Measurements from ENCODE around the gene APH1A. TPM values are rescaled to one million over a fixed set of nuclear protein-coding genes. Genes with fewer than 3 reads are reported as not detected.
"Not testable (repeated sequence)": the region's sequence is repeated elsewhere in the genome, so short reads cannot be mapped to it uniquely, and the experiment has no call there.

The APH1A gene
- total and polyA plus RNA-seq, 4 experiments from 2014 or later, result 45.1 to 120 (median 94.8) TPM

DNA sequence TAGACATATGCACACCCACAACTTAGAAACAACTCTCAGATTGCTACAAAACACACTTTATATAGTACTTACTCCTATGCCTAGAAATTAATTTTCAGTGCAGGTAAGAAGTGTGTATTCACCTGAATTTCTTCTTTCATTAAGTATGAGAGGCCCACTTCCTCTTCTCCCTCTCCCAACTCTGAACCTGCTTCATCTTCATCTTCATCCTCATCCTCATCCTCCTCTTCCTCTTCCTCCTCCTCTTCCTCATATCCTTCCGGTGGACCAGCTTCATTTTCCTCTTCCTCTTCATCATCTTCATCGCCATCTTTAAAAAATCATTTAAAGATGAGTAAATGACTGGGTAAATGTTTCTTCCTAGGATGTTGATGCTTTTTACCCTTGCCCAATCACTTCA, 42.3 kb downstream of the APH1A start:
- Histone ChIP-seq H3K4me1 (ENCODE audit: insufficient read depth, low read length) (no peaks in the 10 kb centered on the region), H3K27me3 (ENCODE audit: insufficient read depth, low read length) (no peaks in the 10 kb centered on the region), H3K4me3 (ENCODE audit: low read length in 2 of 2) (no peak overlapping the region), H3K9me3 (ENCODE audit: control insufficient read depth in 1 of 2, low read length in 2 of 2) (no peaks in the 10 kb centered on the region), H3K36me3 (ENCODE audit: insufficient read depth, low read length) (peaks cover 11% of the 10 kb centered on the region), H3K27ac (ENCODE audit: low read depth, low read length) (no peak overlapping the region)
- peaks cover 45 to 53% of the 10 kb centered on the region in 2 donors for H3K36me3 Mint-ChIP-seq
- ChIA-PET CTCF (ENCODE audit: partially characterized antibody) (interaction anchor here (1.2 kb wide), 1 partner anchor 154 kb away, joined by 3 read pairs; no protein-coding TSS in a partner anchor), POLR2A (ENCODE audit: partially characterized antibody) (interaction anchor here (0.6 kb wide), 1 partner anchor 254 kb away, joined by 6 read pairs; no protein-coding TSS in a partner anchor)
- H3K9me3 Mint-ChIP-seq, result no peaks in the 10 kb centered on the region
- peak overlapping the region in 1 of 8 donors; percentile 48 for H3K4me3 Mint-ChIP-seq
- no peak for DNase-seq
- H3K27me3 Mint-ChIP-seq, result no peaks in the 10 kb centered on the region
- intact Hi-C loops (cut with micrococcal nuclease), result no loop called here
- H3K4me1 Mint-ChIP-seq, result peaks cover 0 to 7% (median 6%) of the 10 kb centered on the region in 4 donors
- peak overlapping the region in 2 of 7 donors; percentile 23 to 58 for H3K27ac Mint-ChIP-seq

DNA sequence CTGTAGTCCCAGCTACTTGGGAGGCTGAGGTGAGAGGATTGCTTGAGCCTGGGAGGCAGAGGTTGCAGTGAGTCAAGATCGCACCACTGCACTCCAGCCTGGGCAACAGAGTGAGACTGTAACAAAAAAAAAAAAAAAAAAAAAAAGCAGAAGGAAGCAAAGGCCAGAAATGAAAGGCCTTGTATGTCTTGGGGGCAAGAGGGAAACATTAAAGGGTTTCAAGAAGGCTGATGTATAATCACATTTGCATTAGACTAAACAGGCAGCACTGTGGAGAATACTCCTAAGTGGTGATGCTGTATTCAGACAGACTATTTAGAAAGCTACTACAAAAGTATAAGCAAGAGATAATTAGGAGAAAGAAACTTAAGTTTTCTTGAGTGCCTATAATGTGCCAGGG, 43.3 kb downstream of the APH1A start:
- H3K4me1 Mint-ChIP-seq, result peaks cover 0 to 7% (median 6%) of the 10 kb centered on the region in 4 donors
- no peaks in the 10 kb centered on the region for H3K9me3 Mint-ChIP-seq
- no peaks in the 10 kb centered on the region for H3K4me1 ChIP-seq (ENCODE audit: insufficient read depth, low read length)
- DNase-seq, result no peak
- POLR2A ChIA-PET (ENCODE audit: partially characterized antibody), result interaction anchor here (5.2 kb wide), 1 partner anchor 10 kb away, joined by 27 read pairs; the partner anchor contains the start of gene ANP32E
- H3K36me3 ChIP-seq (ENCODE audit: insufficient read depth, low read length), result peaks cover 11% of the 10 kb centered on the region
- no peak overlapping the region for H3K4me3 Mint-ChIP-seq
- no peak overlapping the region for H3K27ac ChIP-seq (ENCODE audit: low read depth, low read length)
- CTCF ChIA-PET (ENCODE audit: partially characterized antibody), result interaction anchor here (0.9 to 2.2 kb wide), 5 partner anchors 10 to 153 kb away, joined by 3 to 7 read pairs (median 4); no protein-coding TSS in a partner anchor
- H3K27ac Mint-ChIP-seq, result no peak overlapping the region
- no peaks in the 10 kb centered on the region for H3K27me3 Mint-ChIP-seq
- H3K9me3 ChIP-seq (ENCODE audit: control insufficient read depth in 1 of 2, low read length in 2 of 2), result no peaks in the 10 kb centered on the region
- H3K4me3 ChIP-seq (ENCODE audit: low read length in 2 of 2), result no peak overlapping the region
- H3K27me3 ChIP-seq (ENCODE audit: insufficient read depth, low read length), result no peaks in the 10 kb centered on the region
- intact Hi-C loops (cut with micrococcal nuclease), result no loop called here
- H3K36me3 Mint-ChIP-seq, result peaks cover 46 to 49% of the 10 kb centered on the region in 2 donors

DNA sequence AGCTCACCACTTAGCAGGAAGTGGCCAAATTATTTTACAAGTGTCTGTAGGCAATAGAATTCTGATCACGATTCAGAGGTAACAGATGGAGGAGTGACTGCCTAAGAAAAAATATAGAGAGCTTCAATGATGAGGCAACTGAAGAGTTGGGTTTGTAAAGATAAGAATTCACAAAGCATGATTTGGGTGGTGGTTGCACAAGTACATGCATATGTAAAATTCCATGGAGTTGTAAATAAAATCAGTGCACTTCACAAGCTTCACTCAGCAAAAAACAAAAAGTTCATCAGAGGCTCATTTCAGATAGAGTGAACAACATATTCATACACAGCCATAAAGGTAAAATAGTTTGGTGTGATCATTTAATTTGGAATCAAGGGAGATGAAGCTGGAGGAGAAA, 43.8 kb downstream of the APH1A start:
- H3K36me3 ChIP-seq (ENCODE audit: insufficient read depth, low read length), result peaks cover 11% of the 10 kb centered on the region
- intact Hi-C loops (cut with micrococcal nuclease), result no loop called here

DNA sequence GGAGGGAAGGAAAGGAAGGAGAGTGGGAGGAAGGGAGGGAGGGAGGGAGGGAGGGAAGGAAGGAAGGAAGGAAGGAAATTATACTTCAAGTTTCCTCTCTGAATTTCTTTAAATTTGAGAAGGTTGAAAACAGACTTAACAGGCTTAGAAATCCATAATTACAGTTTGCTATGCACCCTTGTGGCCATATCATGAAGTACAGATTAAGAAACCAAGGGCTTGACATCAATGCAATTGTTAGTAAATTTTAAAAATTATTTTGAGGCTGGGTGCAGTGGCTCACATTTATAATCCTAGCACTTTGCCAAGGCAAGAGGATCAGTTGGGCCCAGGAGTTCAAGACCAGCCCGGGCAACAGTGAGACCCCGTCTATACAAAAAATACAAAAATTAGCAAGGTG, 47.3 kb downstream of the APH1A start:
- DNase-seq, result peak in 4 of 5 donors; percentile 13 to 29 (median 21)
- Mint-ChIP-seq H3K4me3 (no peak overlapping the region), H3K4me1 (peaks cover 0 to 6% (median 6%) of the 10 kb centered on the region in 4 donors), H3K9me3 (no peaks in the 10 kb centered on the region), H3K27ac (peak overlapping the region in 3 of 7 donors; percentile 48 to 64 (median 57)), H3K27me3 (no peaks in the 10 kb centered on the region), H3K36me3 (peaks cover 26 to 39% of the 10 kb centered on the region in 2 donors)
- H3K4me1 ChIP-seq (ENCODE audit: insufficient read depth, low read length), result no peaks in the 10 kb centered on the region
- no peak overlapping the region for H3K4me3 ChIP-seq (ENCODE audit: low read length in 2 of 2)
- no peak overlapping the region for H3K27ac ChIP-seq (ENCODE audit: low read depth, low read length)
- peaks cover 6% of the 10 kb centered on the region for H3K36me3 ChIP-seq (ENCODE audit: insufficient read depth, low read length)
- POLR2A ChIA-PET (ENCODE audit: partially characterized antibody), result interaction anchor here (5.2 kb wide), 1 partner anchor 14 kb away, joined by 27 read pairs; the partner anchor contains the start of gene ANP32E
- no peaks in the 10 kb centered on the region for H3K27me3 ChIP-seq (ENCODE audit: insufficient read depth, low read length)
- no peaks in the 10 kb centered on the region for H3K9me3 ChIP-seq (ENCODE audit: control insufficient read depth in 1 of 2, low read length in 2 of 2)
- CTCF ChIA-PET (ENCODE audit: partially characterized antibody), result interaction anchor here (0.7 kb wide), 1 partner anchor 153 kb away, joined by 6 read pairs; no protein-coding TSS in a partner anchor
- intact Hi-C loops (cut with micrococcal nuclease), result no loop called here

More for the DNA sequence above, 43.8 kb downstream of the APH1A start:
- H3K9me3 ChIP-seq (ENCODE audit: control insufficient read depth in 1 of 2, low read length in 2 of 2), result no peaks in the 10 kb centered on the region
- no peaks in the 10 kb centered on the region for H3K4me1 ChIP-seq (ENCODE audit: insufficient read depth, low read length)
- DNase-seq, result no peak
- H3K27me3 ChIP-seq (ENCODE audit: insufficient read depth, low read length), result no peaks in the 10 kb centered on the region
- H3K4me3 Mint-ChIP-seq, result no peak overlapping the region
- no peak overlapping the region for H3K27ac ChIP-seq (ENCODE audit: low read depth, low read length)
- POLR2A ChIA-PET (ENCODE audit: partially characterized antibody), result interaction anchor here (5.2 kb wide), 1 partner anchor 10 kb away, joined by 27 read pairs; the partner anchor contains the start of gene ANP32E
- H3K27ac Mint-ChIP-seq, result peak overlapping the region in 1 of 7 donors; percentile 36
- peaks cover 49 to 52% of the 10 kb centered on the region in 2 donors for H3K36me3 Mint-ChIP-seq
- CTCF ChIA-PET (ENCODE audit: partially characterized antibody), result interaction anchor here (0.8 to 2.2 kb wide), 5 partner anchors 10 to 48 kb away, joined by 3 to 7 read pairs (median 4); no protein-coding TSS in a partner anchor
- H3K9me3 Mint-ChIP-seq, result no peaks in the 10 kb centered on the region
- peaks cover 0 to 7% (median 6%) of the 10 kb centered on the region in 4 donors for H3K4me1 Mint-ChIP-seq
- no peaks in the 10 kb centered on the region for H3K27me3 Mint-ChIP-seq
- no peak overlapping the region for H3K4me3 ChIP-seq (ENCODE audit: low read length in 2 of 2)

DNA sequence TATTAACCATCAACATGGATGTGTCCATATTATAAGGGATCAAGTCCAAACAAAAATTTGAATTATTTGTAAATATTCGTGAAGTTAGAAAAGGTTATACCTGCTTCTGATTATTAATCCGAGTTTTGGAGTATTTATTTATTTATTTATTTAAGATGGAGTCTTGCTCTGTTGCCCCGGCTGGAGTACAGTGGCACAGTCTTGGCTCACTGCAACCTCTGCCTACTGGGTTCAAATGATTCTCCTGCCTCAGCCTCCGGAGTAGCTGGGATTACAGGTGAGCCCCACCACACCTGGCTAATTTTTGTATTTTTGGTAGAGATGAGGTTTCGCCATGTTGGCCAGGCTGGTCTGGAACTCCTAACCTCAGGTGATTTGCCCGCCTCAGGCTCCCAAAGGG, 53.0 kb downstream of the APH1A start:
- CTCF ChIA-PET (ENCODE audit: partially characterized antibody), result interaction anchor here (1.5 kb wide), 1 partner anchor 9 kb away, joined by 7 read pairs; no protein-coding TSS in a partner anchor
- H3K36me3 Mint-ChIP-seq, result peaks cover 0 to 13% of the 10 kb centered on the region in 2 donors

More for the DNA sequence above, 53.0 kb downstream of the APH1A start:
- H3K27ac Mint-ChIP-seq; H3K27ac ChIP-seq (ENCODE audit: low read depth, low read length); intact Hi-C loops (cut with micrococcal nuclease); H3K27me3 Mint-ChIP-seq; POLR2A ChIA-PET (ENCODE audit: partially characterized antibody); H3K9me3 ChIP-seq (ENCODE audit: control insufficient read depth in 1 of 2, low read length in 2 of 2); H3K4me3 Mint-ChIP-seq; H3K27me3 ChIP-seq (ENCODE audit: insufficient read depth, low read length); DNase-seq; H3K36me3 ChIP-seq (ENCODE audit: insufficient read depth, low read length); H3K4me3 ChIP-seq (ENCODE audit: low read length in 2 of 2); H3K9me3 Mint-ChIP-seq: not testable (repeated sequence)
- H3K4me1 Mint-ChIP-seq, result peaks cover 8 to 18% (median 14%) of the 10 kb centered on the region in 4 donors
- H3K4me1 ChIP-seq (ENCODE audit: insufficient read depth, low read length), result peaks cover 12% of the 10 kb centered on the region

Other genes starting within 250 kb of the APH1A start
- gene VPS45, start 201.2 kb downstream of the APH1A start, total RNA-seq, result 10 to 100 TPM; 32.1 to 38.5 TPM
- 10 to 100 TPM; 25.1 to 36.7 TPM for gene VPS45, start 201.2 kb downstream of the APH1A start, polyA plus RNA-seq
- gene PLEKHO1, start 119.1 kb downstream of the APH1A start, total RNA-seq, result 100 to 1,000 TPM; 154 TPM
- gene PLEKHO1, start 119.1 kb downstream of the APH1A start, polyA plus RNA-seq, result 10 to 100 TPM; 40.5 to 43.5 TPM
- 10 to 100 TPM; 53.4 to 57.9 TPM for gene ANP32E, start 32.9 kb downstream of the APH1A start, total RNA-seq
- gene ANP32E, start 32.9 kb downstream of the APH1A start, polyA plus RNA-seq, result 10 to 100 TPM; 65.6 to 66.5 TPM
- gene CA14, start 11.2 kb downstream of the APH1A start, total RNA-seq, result not detected
- gene CA14, start 11.2 kb downstream of the APH1A start, polyA plus RNA-seq, result under 1 TPM in 1 of 2 donors, not detected in 1; 0.40 TPM
- gene C1orf54, start 3.8 kb upstream of the APH1A start, total RNA-seq, result 1 to 10 TPM; 2.5 to 3.4 TPM
- 1 to 10 TPM; 5.3 to 7.4 TPM for gene C1orf54, start 3.8 kb upstream of the APH1A start, polyA plus RNA-seq
- under 1 TPM; 0.67 to 0.94 TPM for gene CIART, start 13.5 kb upstream of the APH1A start, total RNA-seq
- gene CIART, start 13.5 kb upstream of the APH1A start, polyA plus RNA-seq, result 1 to 10 TPM in 1 of 2 donors, under 1 TPM in 1; 0.36 to 2.6 TPM
- gene MRPS21, start 24.8 kb upstream of the APH1A start, total RNA-seq, result 10 to 100 TPM; 62.9 to 68.7 TPM
- 10 to 100 TPM; 68.2 to 89.4 TPM for gene MRPS21, start 24.8 kb upstream of the APH1A start, polyA plus RNA-seq
- gene PRPF3, start 52.5 kb upstream of the APH1A start, total RNA-seq, result 100 to 1,000 TPM; 131 to 139 TPM
- 10 to 100 TPM in 1 of 2 donors, 1 to 10 TPM in 1; 8.6 to 24.3 TPM for gene PRPF3, start 52.5 kb upstream of the APH1A start, polyA plus RNA-seq
- 10 to 100 TPM; 60.0 to 61.0 TPM for gene RPRD2, start 95.1 kb upstream of the APH1A start, total RNA-seq
- 10 to 100 TPM; 10.1 to 37.1 TPM for gene RPRD2, start 95.1 kb upstream of the APH1A start, polyA plus RNA-seq
- 10 to 100 TPM; 32.3 to 35.4 TPM for gene TARS2, start 218.4 kb upstream of the APH1A start, total RNA-seq
- gene TARS2, start 218.4 kb upstream of the APH1A start, polyA plus RNA-seq, result 10 to 100 TPM; 23.5 to 26.4 TPM
- gene ECM1, start 239.1 kb upstream of the APH1A start, total RNA-seq, result 1 to 10 TPM; 1.9 to 2.0 TPM
- gene ECM1, start 239.1 kb upstream of the APH1A start, polyA plus RNA-seq, result not detected
- under 1 TPM in 1 of 2 experiments, not detected in 1; 0.64 TPM for gene FALEC, start 246.7 kb upstream of the APH1A start, total RNA-seq
- 1 to 10 TPM in 1 of 2 donors, not detected in 1; 1.1 TPM for gene FALEC, start 246.7 kb upstream of the APH1A start, polyA plus RNA-seq